Activated naive CD4-positive, alpha-beta T cell (primary cell): ENCODE measurements around the gene TNFRSF19.
A peak's percentile ranks its signal among the peaks of the same experiment; 100 is the strongest.
"Not testable (repeated sequence)": the region's sequence is repeated elsewhere in the genome, so short reads cannot be mapped to it uniquely, and the experiment has no call there.

ENCODE experiments used
- DNase-seq, 4 experiments: peaks; one replicate each; lab custom pipeline; 2025; lab: John Stamatoyannopoulos, UW

The TNFRSF19 gene

DNA sequence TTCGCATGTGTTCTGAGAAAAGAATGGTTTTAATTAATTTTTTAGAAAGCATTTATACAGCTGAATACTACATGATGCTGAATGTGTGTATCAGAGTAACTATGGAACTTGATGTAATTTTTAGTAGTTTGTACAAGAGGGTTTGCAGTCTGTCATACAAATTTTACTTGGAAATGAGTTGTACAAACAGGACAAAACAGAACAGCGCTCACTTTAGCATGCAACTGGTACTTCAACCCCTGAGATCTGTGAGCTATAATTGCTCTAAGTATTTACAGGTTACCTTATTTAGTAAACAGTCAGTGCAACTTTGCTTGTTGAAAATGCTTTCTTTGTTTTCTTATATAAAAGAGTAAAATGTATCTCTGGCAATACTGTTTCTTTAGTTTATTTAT lies 706 bp downstream of the TNFRSF19 start:
- DNase-seq: no peak

DNA sequence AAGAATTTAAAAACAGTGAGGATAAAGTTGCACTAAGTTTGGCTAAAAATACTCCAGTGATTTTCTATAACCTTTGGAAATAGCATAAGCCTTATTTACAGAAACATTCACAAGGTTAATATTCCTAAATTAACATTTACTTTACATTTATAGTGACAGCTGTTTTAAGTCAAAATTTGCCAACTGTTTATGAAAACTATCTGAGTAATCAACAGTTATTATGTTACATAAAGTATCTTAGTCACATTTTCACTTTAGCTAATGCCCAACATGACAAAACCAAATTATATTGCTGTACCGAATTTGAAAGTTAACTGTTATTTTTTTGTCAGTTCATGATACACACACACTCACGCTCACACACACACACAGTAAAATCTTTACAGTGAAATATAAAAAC lies 1.2 kb downstream of the TNFRSF19 start:
- no peak for DNase-seq

DNA sequence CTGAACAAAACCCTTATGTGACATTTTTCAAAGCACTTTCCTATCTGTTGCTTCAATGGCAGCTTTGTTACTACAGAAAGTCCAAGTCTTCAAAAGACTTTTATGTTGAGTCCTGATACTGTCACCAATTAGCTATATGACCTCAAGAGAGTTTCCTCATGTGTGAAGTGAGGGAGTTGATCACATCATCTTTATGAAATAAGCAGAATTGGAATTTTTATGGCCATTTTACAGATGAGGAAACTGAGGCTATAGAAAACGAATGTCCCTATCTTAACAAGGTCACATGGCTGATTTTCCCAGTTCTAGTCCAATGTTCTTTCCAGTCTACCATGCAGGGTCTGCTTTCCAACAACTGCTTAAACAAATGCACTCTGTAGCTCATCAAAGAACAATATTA lies 2.6 kb downstream of the TNFRSF19 start:
- DNase-seq: no peak

DNA sequence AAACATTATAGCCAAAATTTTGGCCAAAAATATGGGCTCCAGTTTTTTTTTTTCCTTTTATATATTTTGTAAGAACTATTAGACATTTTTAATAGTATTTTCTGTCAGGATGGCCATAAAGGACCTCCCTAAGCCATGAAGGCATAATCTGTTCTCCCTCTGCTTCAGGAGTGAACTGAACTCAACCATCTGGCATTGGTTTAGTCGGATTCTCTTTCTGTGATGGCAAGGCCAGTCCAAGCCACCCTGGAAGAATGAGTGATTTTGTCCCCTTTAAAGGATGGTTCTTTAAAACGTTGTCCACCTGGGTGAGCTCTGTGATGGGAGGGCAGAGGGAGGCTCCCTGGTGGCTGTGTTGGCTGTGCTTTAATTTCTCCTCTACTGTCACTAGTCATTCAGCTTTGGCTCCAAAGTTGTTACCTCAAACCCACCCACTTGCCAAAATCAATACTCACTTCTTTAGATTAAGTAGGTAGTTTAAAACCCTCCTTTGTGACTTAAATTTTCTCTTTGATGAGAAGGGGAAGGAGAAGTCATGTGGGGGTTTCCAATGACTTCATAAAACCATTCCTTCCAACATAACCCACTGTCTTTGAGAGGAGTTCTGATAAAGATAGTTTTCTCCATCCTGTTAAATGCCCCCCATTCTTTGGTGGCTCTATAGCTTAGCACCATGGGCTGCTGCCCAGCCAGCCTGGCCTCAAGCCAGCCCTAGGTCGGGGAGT lies 4.4 kb downstream of the TNFRSF19 start:
- no peak for DNase-seq

DNA sequence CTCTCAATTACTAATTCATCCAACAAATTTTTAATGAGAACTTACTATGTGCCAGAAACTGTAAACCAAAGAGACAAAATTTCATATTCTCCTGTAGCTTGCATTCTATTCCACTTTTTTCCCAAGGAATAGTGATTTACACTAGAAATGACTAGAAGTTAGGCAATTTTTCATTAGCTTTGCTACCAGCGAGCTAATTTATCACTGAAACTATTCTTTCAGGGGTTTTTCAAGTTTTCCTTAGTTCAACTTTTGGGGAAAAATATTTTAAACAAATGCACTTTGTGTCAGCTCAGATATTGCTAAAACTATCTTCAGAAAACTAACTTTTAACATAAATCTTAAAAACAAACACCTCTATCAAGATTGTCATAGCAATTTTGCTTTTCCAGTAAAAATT lies 5.4 kb downstream of the TNFRSF19 start:
- no peak for DNase-seq

DNA sequence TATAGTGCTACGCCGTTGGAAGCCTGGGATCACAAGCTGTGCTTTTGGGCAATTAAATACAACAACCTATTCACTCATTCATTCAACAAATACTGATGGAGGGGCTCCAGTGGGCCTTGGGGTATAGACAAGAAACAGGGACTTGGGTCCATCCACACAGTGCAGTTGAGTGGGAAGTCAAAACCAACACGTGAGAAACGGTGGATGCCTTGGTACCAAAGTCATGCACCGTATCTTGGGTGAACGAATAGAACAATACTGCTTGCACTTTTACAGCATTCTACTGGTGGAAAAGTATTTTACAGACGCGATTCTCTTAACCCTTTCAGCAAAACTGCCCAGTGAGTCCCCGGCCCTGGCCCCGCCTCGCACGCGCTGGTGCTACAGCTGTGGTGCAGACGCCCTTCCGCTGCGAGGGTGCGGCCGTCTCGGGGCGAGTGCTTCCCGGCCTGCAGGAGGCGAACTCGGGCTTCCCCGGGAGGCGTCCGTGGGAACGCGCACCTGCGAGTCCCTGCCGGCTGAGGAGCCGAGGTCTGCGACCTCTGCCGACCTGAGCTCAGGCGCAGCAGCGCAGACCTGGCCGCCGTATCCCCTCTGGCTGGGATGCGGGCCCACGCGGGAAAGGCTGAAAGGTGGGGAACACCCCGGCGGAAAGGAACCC lies 8.3 kb downstream of the TNFRSF19 start:
- DNase-seq: peak; percentile 22 to 55 (median 35)

DNA sequence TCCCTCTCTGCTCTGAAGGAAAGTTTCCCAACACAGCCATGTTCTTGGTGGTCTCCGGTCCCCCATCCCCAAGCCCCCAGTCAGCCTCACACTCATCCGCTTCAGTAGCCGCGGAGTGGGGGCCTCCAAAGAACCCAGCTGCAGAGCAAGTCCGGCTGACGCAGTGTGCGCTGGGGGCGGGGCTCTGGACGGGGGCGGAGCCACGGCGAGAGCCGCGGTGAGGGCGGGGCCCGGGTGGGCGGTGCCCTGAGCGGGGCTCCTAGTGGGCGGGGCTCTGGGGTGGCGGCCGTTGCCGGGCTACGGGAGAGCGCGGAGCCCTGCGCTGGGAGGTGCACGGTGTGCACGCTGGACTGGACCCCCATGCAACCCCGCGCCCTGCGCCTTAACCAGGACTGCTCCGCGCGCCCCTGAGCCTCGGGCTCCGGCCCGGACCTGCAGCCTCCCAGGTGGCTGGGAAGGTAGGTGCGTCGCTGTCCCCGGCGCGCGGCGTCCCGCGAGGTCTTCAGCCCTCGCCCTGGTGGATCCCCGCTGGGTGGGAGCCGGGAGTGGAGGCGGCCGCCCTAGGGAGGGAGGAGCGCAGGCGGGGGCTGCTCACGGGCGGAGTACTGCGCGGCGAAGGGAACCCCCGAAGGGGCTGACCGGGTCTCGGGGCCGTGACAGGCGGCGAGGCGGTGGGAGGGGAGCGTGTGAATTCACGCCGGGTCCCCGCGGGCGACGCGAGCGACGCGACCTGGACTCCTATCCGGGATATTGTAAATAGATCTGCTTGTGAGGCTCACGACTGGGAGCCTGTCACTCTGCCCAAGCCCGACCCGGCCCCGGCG lies 9.1 kb downstream of the TNFRSF19 start:
- peak; percentile 73 to 93 (median 84) for DNase-seq

DNA sequence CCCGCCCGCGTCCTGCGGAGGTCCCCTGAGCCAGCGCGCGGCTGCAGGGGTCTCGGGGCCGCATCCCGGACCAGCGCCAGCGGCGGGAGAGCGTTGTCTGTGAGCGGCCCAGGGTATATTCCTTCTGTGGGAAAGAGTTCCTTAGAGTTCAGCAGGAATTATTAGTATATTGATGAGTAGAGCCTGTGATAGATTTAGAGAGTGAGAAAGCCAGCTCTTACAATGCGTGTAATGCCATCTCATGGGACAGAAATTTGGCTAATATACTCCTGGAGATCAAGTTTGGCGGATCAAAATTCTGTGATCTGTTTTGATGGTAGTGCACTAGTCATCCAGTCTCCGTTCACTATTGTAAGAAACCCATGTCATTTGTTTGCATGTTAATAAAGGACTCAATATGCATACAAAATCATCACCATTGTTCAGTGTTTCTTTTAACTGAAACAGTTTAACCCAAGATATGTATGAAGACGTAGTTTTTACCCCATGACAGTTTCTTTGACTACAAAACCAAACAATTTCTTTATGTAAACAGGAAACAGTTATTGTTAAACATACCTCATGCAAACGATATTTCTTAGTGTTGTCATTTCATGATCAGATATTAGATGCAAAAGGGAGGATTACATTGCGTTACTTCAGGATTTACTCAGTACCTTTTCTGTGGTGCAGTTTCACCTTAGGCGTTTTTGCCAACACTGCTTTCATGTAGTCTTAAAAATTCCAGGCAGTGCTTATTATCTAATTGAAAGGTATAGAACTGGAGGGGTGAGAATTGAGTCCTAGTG lies 9.9 kb downstream of the TNFRSF19 start:
- no peak for DNase-seq

DNA sequence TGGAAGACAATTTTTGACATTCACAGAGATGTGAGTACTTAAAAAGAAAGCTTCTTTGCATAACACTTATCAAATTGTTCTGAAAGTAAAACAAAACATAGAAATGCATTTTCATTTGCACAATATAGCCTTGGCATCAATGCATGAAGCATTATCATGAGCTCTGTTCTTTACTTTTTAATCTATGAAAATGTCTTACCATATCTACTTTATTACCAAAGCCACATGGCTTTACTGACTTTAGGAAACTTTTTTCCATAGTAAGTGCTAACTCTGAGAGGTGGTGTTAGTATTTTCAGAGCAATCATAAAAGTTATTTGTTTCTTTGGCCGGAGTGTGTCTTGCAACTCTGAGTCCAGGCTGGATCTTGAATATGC lies 10.5 kb downstream of the TNFRSF19 start:
- no peak for DNase-seq

DNA sequence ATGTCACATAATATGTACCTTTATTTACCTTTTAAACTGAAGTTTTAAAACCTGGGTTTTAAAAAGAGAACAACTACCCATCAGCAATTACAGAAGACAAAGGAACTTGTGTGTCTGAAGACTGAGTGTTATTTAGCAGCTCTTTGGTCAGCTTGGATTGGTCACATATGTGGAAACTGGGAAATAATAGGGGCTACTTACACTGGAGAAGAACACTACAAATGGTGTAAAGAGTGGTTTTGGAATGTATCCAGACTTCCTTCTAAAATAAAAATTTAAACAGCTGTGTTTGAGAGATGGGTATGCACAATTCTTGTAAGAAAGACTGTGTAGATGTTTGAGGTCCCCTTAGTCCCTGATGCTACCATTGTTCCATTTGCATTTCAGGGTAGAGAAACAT lies 13.3 kb downstream of the TNFRSF19 start:
- DNase-seq: no peak

DNA sequence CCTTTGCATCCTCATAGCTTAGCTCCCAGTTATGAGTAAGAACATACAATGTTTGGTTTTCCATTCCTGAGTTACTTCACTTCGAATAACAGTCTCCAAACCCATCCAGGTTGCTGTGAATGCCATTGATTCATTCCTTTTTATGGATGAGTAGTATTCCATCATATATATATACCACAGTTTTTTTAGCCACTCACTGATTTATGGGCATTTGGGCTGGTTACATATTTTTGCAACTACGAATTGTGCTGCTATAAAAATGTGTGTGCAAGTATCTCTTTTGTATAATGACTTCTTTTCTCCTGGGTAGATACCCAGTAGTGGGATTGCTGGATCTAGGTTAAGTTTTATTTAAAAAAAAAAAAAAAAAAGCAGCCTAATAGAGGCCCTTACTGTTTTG lies 14.1 kb downstream of the TNFRSF19 start:
- DNase-seq: no peak

DNA sequence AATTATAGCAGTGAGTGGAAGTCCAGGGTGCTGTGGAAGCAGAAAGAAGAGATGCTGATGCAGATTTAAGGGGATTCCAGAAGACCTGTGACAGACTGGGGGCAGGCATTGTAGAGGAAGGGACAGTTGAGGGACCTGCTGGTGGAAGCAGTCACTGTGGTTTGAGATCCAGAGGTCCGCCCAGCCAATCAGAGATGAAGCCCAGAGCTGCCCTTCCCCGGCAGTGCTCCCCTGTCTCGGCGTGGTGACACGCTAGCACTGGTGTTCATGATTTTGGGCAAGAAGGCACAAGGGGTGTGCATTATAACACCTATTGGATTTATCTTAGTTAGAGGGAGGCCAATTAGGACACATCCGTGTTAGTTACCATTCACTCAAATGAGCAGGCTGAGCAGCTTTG lies 16.1 kb downstream of the TNFRSF19 start:
- no peak for DNase-seq

DNA sequence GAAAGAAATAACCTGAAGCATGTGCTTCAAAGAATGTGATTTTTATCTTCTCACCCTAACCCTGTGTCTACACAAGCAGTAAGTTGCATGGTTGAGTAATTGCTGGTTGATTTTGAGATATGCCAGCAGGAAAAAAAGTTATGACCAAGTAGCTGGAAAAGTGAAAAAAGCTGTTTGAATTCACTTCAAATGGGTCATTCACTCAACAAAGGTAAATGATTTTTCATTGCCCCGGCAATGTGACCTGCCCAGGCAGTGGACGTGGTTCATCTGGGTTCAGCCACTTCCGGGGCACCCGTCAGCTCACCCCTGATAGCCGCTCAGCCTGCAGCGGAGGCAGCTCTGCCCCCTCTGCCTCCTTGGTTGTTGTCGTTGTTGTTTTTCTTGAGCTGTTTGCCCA lies 18.5 kb downstream of the TNFRSF19 start:
- DNase-seq: no peak

DNA sequence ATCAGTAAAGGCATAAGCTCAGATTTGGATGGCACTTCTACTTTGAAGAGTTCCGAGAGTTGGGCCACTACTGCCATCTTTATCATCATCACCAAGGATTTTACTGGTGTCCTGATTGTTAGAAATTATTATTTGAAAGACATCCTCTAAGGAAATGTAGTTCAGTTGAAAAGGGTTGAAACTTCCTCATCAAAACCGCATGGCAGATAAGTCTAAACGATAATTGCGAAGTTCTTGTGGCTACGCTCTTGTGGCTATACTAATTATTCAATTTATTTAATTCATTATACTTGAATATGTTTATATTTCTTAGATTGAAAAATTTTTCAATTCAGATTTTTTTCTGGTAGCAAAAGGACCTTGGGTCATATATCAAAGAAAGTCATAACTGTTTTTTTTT lies 22.4 kb downstream of the TNFRSF19 start:
- DNase-seq: no peak

DNA sequence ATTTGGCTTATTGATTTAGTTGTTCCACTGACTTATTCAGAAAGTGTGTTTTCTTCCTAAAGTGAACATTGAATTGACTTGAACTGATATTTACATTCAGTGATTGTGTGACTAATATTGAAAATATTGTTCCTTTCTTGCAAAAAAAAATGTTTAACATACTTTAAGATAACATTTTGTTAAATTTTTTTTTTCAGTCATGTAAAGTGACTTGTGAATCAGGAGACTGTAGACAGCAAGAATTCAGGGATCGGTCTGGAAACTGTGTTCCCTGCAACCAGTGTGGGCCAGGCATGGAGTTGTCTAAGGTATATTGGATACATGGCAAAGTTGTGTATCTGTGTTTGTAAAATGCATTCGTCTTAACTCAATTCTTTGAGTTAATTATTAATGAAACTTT lies 22.9 kb downstream of the TNFRSF19 start:
- DNase-seq: no peak

DNA sequence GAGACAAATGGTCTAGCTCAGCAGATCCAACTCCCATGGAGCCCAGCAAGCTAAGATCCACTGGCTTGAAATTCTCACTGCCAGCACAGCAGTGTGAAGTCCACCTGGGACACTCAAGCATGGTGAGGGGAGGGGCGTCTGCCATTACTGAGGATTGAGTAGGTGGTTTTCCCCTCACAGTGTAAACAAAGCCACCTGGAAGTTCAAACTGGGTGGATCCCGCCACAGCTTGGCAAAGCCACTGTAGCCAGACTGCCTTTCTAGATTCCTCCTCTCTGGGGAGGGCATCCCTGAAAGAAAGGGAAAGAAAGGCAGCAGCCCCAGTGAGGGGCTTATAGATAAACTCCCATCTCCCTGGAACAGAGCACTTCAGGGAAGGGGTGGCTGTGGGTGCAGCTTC lies 24.1 kb downstream of the TNFRSF19 start:
- DNase-seq: not testable (repeated sequence)

DNA sequence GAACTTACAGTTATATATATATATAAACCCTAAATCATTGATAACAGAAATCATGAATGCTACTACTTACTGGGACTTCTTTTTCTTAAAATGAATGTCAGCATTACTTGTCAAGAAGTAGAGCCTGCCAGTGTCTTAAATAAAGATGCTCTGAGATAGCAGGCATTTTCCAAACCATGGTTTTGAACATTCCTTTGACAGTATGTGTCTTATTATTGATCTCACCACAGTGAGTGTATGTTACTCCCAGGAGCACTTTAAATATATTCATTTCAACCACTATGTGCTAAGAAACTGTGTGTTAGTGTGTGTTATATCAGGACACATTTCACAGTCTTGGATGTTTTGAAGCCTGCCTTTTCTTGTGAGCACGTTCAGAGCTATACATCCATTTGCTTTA lies 28.2 kb downstream of the TNFRSF19 start:
- no peak for DNase-seq

DNA sequence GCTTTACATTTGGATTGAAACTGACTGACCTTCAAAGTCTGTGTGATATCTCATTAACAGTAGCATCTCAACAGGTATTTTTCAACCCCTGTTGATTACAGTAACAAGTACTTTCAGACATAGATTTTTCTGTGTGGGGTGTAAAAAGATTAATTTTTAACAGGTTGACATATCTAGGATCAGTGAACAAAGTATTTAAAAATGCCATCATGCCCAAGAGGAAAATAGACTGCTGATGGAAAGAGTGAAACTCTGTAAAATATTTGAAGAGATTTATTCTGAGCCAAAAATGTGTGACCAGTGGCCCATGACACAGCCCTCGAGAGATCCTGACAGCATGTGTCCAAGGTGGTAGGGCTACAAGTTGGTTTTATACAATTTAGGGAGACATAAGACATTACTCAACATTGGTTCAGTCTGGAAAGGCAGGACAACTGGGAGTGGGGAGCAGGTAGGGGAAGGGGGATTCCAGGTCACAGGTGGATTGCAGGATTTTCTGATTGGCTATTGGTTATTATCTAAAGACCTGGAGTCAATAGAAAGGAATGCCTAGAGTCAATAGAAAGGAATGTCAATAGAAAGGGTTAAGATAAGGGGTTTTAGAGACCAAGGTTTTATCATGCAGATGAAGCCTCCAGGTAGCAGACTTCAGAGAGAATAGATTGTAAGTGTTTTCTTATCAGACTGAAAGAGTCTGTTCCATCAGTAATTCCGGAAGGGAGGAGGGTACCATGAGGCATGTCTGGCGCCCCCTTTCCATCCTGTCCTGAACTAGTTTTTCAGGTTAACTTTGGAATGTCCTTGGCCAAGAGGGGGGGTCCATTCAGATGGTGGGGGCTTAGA lies 29.1 kb downstream of the TNFRSF19 start:
- no peak for DNase-seq

DNA sequence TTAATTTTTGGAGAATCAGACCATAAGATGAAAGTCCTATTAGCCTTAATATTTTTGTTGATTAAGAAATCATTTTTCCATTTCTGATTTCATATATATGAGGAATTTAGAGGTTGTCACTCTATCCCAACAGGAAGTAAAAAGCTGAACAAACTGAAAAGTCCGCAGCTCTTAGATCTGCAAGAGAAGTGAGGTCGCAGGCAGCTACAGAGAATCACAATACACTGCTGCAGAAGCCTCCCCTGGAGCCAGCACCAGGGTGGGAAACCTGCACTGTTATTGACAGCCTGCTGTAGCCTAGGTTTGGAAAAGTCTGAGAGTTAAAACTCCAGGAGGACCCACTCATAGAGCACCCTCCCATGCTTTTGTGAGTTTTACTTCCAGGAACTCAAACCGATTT lies 29.9 kb downstream of the TNFRSF19 start:
- DNase-seq: no peak

DNA sequence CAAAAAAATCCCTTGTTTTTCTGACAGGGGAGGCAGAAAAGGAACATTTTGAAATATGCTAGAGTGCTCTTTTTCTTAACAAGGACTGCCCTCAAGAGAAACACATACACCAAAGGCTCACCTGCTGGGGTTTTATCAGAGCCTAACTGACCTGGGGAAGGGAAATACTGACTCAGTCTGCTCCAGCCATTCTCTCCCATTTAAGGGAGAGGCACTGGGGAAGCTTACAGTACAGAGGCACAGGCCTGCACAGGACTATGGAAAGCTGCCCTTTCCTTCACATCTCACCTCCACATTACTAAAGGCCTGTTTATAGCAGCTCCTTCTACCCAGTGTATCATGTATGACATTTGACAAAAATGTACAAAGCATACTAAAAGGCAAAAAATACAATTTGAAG lies 30.3 kb downstream of the TNFRSF19 start:
- DNase-seq: no peak

DNA sequence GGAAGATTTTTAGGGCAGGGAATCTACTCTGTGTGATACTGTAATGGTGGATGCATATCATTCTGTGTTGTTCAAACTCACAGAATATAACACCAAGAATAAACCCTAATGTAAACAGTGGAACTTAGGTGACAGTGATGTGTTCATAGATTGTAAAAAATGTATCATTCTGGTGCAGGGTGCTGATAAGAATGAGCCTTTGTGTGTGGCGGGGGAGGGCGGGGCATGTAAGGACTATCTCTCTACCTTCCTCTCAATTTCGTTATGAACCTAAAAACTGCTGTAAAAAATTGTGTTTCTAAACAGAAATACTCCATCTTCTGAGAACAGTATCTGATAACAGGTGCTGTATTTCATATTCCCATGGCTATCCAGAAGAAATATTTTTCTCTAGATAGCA lies 35.6 kb downstream of the TNFRSF19 start:
- DNase-seq: no peak
